HG02943 (cell line): ENCODE results near the gene FAM174C.

Experiments used
- ATAC-seq: cut with Tn5 transposase; IDR thresholded peaks from one replicate; pipeline ENCODE4 v1.9.1; 2021; ENCODE audit warnings: mild to moderate bottlenecking, low read depth, moderate library complexity; ENCODE audit not compliant: unreplicated experiment

FAM174C gene

GRCh38 chr19:1283917-1284292 is 8.6 kb downstream of the FAM174C start:
- ATAC-seq: no peak

GRCh38 chr19:1284293-1284978 is 9.1 kb downstream of the FAM174C start:
- no peak for ATAC-seq

GRCh38 chr19:1284979-1285736 is 9.8 kb downstream of the FAM174C start:
- ATAC-seq: no peak

DNA sequence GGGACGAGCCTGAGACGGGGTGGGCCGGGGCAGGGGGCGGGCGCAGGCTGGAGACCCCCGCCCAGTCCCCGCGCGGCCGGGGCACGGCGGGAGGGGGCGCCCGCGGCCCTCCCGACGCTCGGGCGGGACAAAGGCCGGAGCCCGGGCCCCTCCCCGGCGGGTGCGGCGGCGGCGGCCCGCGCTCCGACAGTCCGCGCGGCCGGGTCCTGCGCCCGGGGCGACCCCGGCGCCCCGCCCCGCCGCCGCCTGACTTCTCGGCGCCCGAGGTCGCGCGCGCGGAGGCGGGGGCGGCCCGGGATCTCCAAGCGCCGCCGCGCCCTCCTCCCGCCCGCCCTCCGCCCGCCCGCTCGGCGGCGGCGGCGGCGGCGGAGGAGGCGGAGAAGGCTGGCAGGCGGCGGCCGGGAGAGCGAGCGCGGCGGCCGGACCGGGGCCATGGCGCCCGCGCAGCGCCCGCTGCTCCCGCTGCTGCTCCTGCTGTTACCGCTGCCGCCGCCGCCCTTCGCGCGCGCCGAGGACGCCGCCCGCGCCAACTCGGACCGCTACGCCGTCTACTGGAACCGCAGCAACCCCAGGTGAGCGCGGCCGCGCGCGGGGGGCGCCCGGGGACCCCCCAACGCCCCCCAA is 10.5 kb downstream of the FAM174C start, which contains the start of gene EFNA2:
Gene EFNA2, plus strand, starts transcription at position 137 of the 624 bp plus-strand sequence. Its CDS starts 296 bp downstream, at position 433.
- no peak for ATAC-seq

GRCh38 chr19:1286487-1287353 is 11.4 kb downstream of the FAM174C start:
- no peak for ATAC-seq

GRCh38 chr19:1287354-1288225 is 12.3 kb downstream of the FAM174C start:
- ATAC-seq: no peak

DNA sequence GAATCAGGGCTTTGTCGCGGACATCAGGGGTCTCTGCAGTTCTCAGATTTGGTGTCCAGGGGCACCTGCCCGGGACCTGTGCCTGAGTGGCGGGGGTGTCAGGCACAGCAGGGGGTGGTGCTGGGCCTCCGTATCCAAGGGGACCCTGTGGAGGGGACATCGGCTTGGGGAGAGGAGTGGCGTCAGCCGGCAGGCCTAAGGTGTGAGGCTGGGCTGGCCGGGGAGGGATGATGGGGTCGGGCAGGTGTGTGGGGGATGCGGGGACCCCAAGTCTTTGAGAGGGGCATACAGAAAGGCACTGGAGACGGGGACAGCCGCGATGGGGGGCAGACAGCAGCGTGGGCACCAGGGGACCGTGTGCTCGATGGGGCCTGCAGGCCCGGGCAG is 12.9 kb downstream of the FAM174C start:
- ATAC-seq: no peak

- ATAC-seq: no peak
Measured at GRCh38 chr19:1288833-1289685, 13.7 kb downstream of the FAM174C start.

GRCh38 chr19:1289686-1290025 is 14.3 kb downstream of the FAM174C start:
- ATAC-seq: no peak

DNA sequence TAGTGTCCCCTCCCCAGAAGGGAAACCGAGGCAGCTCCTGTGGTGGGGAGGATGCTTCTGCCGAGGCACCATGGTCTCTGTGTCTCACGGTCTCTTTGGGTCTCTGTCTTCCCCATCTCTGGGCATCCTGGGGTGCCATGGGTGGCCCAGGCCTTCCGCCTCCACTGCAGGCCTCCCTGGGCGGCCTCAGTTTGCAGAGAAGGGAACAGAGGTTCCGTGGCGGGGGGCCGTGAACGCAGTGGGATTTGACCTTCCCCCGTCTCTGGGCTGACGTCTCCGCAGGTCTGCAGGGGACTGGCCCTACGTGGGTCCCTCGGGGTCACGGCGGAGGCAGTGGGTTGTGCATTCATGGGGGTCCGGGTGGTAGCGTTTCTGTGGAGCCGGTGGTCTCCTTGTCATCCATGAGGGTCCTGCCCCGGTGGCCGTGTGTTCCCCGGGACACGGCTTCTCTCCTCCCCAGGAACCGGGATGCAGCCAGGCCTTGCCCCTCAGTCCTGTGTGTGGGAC is 14.9 kb downstream of the FAM174C start:
- no peak for ATAC-seq

- no peak for ATAC-seq
Measured at GRCh38 chr19:1290703-1291651, 15.6 kb downstream of the FAM174C start.

DNA sequence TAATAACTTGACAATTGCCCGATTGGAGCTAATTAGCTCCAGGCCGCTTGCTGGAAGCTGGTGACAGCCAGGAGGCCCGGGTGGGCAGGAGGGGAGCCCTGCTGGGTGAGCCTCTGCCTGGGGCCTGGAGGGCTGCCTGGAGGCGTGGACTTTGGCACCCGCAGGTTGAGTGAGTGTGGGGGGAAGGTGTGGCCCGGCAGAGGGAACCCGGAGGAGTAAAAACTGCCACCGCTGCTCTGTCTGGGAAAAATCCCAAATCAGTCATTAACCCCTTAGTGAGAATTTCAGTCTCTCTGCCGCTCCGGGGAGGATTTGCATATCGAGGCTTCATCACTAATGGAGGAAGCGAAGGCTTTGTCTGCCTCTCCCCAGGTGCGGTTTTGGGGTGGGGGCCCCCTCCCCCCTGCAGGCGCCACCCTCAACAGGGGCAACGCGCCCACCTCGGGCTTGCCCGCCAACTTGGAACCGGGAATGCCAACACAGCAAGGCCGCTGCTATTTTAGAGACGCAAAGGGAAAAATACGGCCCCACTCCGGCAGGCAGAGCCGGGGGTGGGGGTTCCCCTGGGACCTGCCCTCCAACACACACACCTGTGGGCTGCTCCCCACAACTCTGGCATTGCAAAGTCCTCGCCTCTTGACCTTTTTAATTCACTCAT is 16.6 kb downstream of the FAM174C start:
- no peak for ATAC-seq

- ATAC-seq: no peak
Measured at GRCh38 chr19:1292419-1293151, 17.3 kb downstream of the FAM174C start.

DNA sequence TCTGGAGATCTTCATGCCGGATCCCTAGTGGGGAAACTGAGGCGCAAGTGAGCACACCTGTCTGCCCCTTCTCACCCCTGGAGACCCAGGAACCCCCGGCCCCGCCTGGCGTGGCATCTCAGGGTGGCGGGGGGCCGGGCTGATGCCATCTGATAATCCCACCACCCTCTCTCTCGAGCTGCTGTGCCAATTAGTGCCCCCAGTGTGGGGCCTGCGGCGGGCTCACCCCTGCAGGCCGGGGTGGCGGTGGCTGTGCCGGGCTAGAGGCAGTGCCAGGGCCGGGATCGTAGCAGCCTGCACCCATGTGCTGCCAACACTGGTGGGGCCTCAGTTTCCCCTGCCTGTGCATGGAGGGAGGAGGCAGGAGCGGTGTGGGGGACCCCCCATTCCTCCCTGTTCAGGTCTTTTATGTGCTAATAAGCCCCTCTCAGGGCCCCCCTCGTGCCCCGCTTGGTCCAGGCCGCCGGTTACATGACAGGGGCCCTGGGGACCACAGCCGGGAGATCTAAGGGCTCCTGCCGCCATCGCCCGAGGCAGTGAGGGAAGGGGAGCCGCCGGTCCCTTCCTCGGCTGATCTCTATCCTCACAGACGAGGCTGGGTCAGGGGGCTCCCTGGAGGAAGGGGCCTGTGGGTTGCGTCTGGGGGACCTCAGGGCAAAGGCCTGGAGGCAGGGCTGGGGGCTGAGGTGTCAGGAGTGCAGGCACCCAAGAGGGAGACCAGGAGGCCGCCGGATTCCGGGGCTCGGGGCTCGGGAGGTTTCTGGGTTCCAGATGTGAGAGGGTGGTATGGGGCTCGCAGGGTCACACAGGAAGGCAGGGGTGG is 18.7 kb downstream of the FAM174C start:
- no peak for ATAC-seq

GRCh38 chr19:1294688-1295087 is 19.4 kb downstream of the FAM174C start:
- no peak for ATAC-seq
